ENCODE measurements around the gene MAP3K7. TPM values are rescaled to one million over a fixed set of nuclear protein-coding genes. Genes with fewer than 3 reads are reported as not detected.

MAP3K7 gene
- total RNA-seq, 4 donors from 2014 or later: 21.7 to 27.9 (median 25.3) TPM

GRCh38 chr6:90596967-90597539, 10.2 kb upstream of the MAP3K7 start:
- no peak for TF ChIP-seq CTCF (IDR thresholded peaks at IDR 0.05)
- no peak for ATAC-seq (ENCODE audit: low FRiP score)

GRCh38 chr6:90595854-90596253, 9.0 kb upstream of the MAP3K7 start:
- DNase-seq (ENCODE audit: low spot score) (no peak), ATAC-seq (ENCODE audit: low FRiP score) (no peak)
- no peak for TF ChIP-seq CTCF (IDR thresholded peaks at IDR 0.05)

More at GRCh38 chr6:90596967-90597539, 10.2 kb upstream of the MAP3K7 start:
- no peak for DNase-seq (ENCODE audit: low spot score)

GRCh38 chr6:90586546-90586835, 381 bp downstream of the MAP3K7 start:
- ATAC-seq (ENCODE audit: low FRiP score) (no peak), DNase-seq (ENCODE audit: low spot score) (no peak)
- no peak for TF ChIP-seq CTCF (IDR thresholded peaks at IDR 0.05)

- ATAC-seq (ENCODE audit: low FRiP score) (no peak), DNase-seq (ENCODE audit: low spot score) (no peak)
- TF ChIP-seq CTCF (IDR thresholded peaks at IDR 0.05): no peak
These were observed 2.1 kb downstream of the MAP3K7 start for GRCh38 chr6:90584636-90585255.

- no peak for TF ChIP-seq CTCF (IDR thresholded peaks at IDR 0.05)
- ATAC-seq (ENCODE audit: low FRiP score) (no peak), DNase-seq (ENCODE audit: low spot score) (no peak)
These were observed 2.9 kb downstream of the MAP3K7 start for GRCh38 chr6:90583836-90584481.

- ATAC-seq (ENCODE audit: low FRiP score): no peak
- TF ChIP-seq CTCF (IDR thresholded peaks at IDR 0.05): no peak
- no peak for DNase-seq (ENCODE audit: low spot score)
These were observed 3.6 kb downstream of the MAP3K7 start for GRCh38 chr6:90583179-90583835.
